SK-N-SH (cell line): Measurements from ENCODE around the gene S100A7. TPM values are rescaled to one million over a fixed set of nuclear protein-coding genes. Genes with fewer than 3 reads are reported as not detected.

Experiments
- CTCF ChIA-PET: fragments of 300-600, 350-600 bp; formaldehyde crosslinking; extraction: SDS; loops from one replicate; lab custom pipeline; 2021; lab: Yijun Ruan, JAX
- POLR2A ChIA-PET: fragments of 350-600 bp; sonication (Branson Sonifier 250); formaldehyde crosslinking; extraction: SDS; loops from one replicate; lab custom pipeline; 2020; ENCODE audit warnings: antibody characterized with exemption, inconsistent platforms; lab: Yijun Ruan, JAX
- DNase-seq: peaks from one replicate; pipeline ENCODE4 v3.0.0; 2012
- H2AFZ ChIP-seq: fragments of 200-600 bp; sonication (generic); 2 replicates; pipeline ENCODE4 v1.8.1; 2016; ENCODE audit warnings: antibody characterized with exemption, mild to moderate bottlenecking, low read depth
- H3F3A ChIP-seq: fragments of 200-600 bp; sonication (generic); replicated peaks from 2 replicates; pipeline ENCODE3; 2016; ENCODE audit warnings: antibody characterized with exemption, mild to moderate bottlenecking; ENCODE audit not compliant: insufficient read depth
- H3K27ac ChIP-seq, 2 experiments: fragments of 200-500 bp in 1 of 2; fragments of 200-600 bp in 1 of 2; sonication (Bioruptor generic) in 1 of 2; sonication (generic), shearing (Covaris generic) in 1 of 2; 2 replicates each; pipeline versions ENCODE4 v1.5.1 to v1.6.1; 2014 to 2016; ENCODE audit warnings: low read depth in 2 of 2, inconsistent platforms in 1 of 2, low read length in 1 of 2, mild to moderate bottlenecking in 1 of 2, mixed read lengths in 1 of 2
- H3K27me3 ChIP-seq: fragments of 200-600 bp; sonication (generic), shearing (Covaris generic); 2 replicates; pipeline ENCODE4 v1.6.1; 2016; ENCODE audit warnings: mixed run types; ENCODE audit not compliant: insufficient read depth
- H3K36me3 ChIP-seq, 2 experiments: fragments of 200-500 bp in 1 of 2; fragments of 200-600 bp in 1 of 2; sonication (Bioruptor generic) in 1 of 2; sonication (generic) in 1 of 2; replicated peaks in 1 of 2; 2 replicates each; pipeline versions ENCODE3 to v1.5.1; 2014 to 2016; ENCODE audit warnings: low read length in 1 of 2, mild to moderate bottlenecking in 1 of 2; ENCODE audit not compliant: insufficient read depth in 2 of 2, control insufficient read depth in 1 of 2
- H3K4me1 ChIP-seq, 2 experiments: fragments of 200-500 bp in 1 of 2; fragments of 200-600 bp in 1 of 2; sonication (Bioruptor generic) in 1 of 2; sonication (generic), shearing (Covaris generic) in 1 of 2; 2 replicates each; pipeline versions ENCODE4 v1.5.1 to v1.6.1; 2014 to 2016; ENCODE audit warnings: low read depth in 1 of 2, low read length in 1 of 2, mixed run types in 1 of 2; ENCODE audit not compliant: insufficient read depth in 2 of 2, control insufficient read depth in 1 of 2
- H3K4me2 ChIP-seq: fragments of 200-600 bp; sonication (generic), shearing (Covaris generic); 2 replicates; pipeline ENCODE4 v1.6.1; 2017; ENCODE audit warnings: mixed run types
- H3K4me3 ChIP-seq, 2 experiments: fragments of 200-500 bp in 1 of 2; fragments of 200-600 bp in 1 of 2; sonication (Bioruptor generic) in 1 of 2; sonication (generic), shearing (Covaris generic) in 1 of 2; 2 replicates each; pipeline versions ENCODE4 v1.5.1 to v1.8.1; 2014 to 2016; ENCODE audit warnings: low read depth in 2 of 2, inconsistent platforms in 1 of 2, low read length in 1 of 2, mild to moderate bottlenecking in 1 of 2, mixed read lengths in 1 of 2, moderate library complexity in 1 of 2
- H3K79me2 ChIP-seq: fragments of 200-600 bp; sonication (generic); 2 replicates; pipeline ENCODE4 v1.8.1; 2017; ENCODE audit warnings: mild to moderate bottlenecking; ENCODE audit not compliant: insufficient read depth
- H3K9ac ChIP-seq: fragments of 200-600 bp; sonication (generic); 2 replicates; pipeline ENCODE4 v1.6.1; 2017; ENCODE audit warnings: mixed run types
- H3K9me2 ChIP-seq: fragments of 200-600 bp; sonication (generic); 2 replicates; pipeline ENCODE4 v1.6.1; 2017; ENCODE audit warnings: mixed run types
- H3K9me3 ChIP-seq: fragments of 200-600 bp; sonication (generic); 2 replicates; pipeline ENCODE4 v1.6.1; 2017; ENCODE audit warnings: mixed run types, mild to moderate bottlenecking, moderate library complexity
- H4K20me1 ChIP-seq: fragments of 200-600 bp; sonication (generic); 2 replicates; pipeline ENCODE4 v1.6.1; 2017; ENCODE audit warnings: mild to moderate bottlenecking, mixed run types; ENCODE audit not compliant: insufficient read depth
- ELF1 ChIP-seq: IDR thresholded peaks from 2 replicates; pipeline ENCODE4 v1.4.0; 2012
- FOSL2 ChIP-seq: IDR thresholded peaks from 2 replicates; pipeline ENCODE4 v1.4.0; 2012; ENCODE audit warnings: low read depth, mild to moderate bottlenecking, moderate library complexity, borderline replicate concordance
- GATA2 ChIP-seq: sonication (generic); formaldehyde crosslinking; IDR thresholded peaks from 2 replicates; pipeline ENCODE4 v1.5.0; 2020; ENCODE audit warnings: mild to moderate bottlenecking, missing genetic modification reagents
- MXI1 ChIP-seq: IDR thresholded peaks from 2 replicates; pipeline ENCODE4 v1.6.1; 2012; ENCODE audit warnings: mild to moderate bottlenecking, low read depth, low read length, improper control_type of control experiment
- NFIC ChIP-seq: IDR thresholded peaks from 2 replicates; pipeline ENCODE4 v1.4.0; 2012; ENCODE audit warnings: borderline replicate concordance
- NRF1 ChIP-seq: IDR thresholded peaks from 2 replicates; pipeline ENCODE4 v1.6.1; 2012; ENCODE audit warnings: low read depth, mild to moderate bottlenecking, low read length
- POLR2AphosphoS5 ChIP-seq: IDR thresholded peaks from 2 replicates; pipeline ENCODE4 v1.6.1; 2012; ENCODE audit warnings: low read depth, low read length
- RAD21 ChIP-seq: IDR thresholded peaks from 2 replicates; pipeline ENCODE4 v1.6.1; 2012; ENCODE audit warnings: mild to moderate bottlenecking, low read length
- SMC3 ChIP-seq: IDR thresholded peaks from 2 replicates; pipeline ENCODE4 v1.6.1; 2012; ENCODE audit warnings: low read depth, low read length, improper control_type of control experiment
- WGBS: methylation state at CpG from one replicate; pipeline ENCODE4 v1.1.6; 2017; ENCODE audit warnings: low lambda C conversion rate; 5-methylcytosine and 5-hydroxymethylcytosine counted together
- polyA plus RNA-seq, 3 experiments: library from polyadenylated mRNA; depleted of rRNA; stranded (reverse); fragments of >200 nt; gene quantifications; 2 replicates each; pipeline ENCODE4 v1.2.3, GENCODE V29; 2012
- TF ChIP-seq, protein P1 (sequence below): fragments of 200-600 bp; sonication (generic); IDR thresholded peaks from 2 replicates; pipeline ENCODE4 v1.6.1; 2017; ENCODE audit warnings: antibody characterized with exemption, mild to moderate bottlenecking, moderate library complexity
- TF ChIP-seq, protein P2 (sequence below): IDR thresholded peaks from 2 replicates; pipeline ENCODE4 v1.4.0; 2012; ENCODE audit warnings: low read depth

Gene S100A7
- polyA plus RNA-seq (2012; rRNA removed) = not detected in 2 replicates
- polyA plus RNA-seq (2012; cell fraction: cytosol; rRNA removed) = not detected in 2 replicates
- not detected in 2 replicates for polyA plus RNA-seq (2012; cell fraction: nucleus; rRNA removed)

DNA sequence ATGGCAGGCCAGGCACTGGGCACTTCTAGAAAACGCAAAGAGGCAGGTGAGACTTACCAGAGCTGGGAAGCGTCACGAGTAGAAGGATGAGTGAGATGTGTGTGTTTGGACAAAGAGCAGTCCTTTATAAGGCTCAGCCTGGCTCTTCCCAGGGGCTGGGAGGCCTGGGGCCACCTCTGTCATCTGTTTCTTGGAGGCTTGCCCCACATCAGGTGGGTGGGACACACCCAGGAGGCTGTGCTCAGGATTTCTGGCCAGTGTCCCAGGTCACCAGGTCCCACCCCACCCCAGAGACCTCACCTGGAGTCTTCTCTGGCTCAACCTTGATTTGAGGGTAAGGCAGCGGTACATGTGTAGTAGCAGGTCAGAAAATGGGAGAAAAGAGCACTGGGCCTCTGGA lies at the start of gene S100A7:
Gene S100A7, minus strand, starts transcription at position 101 of the 400 bp plus-strand sequence. CDS start 1,638 bp downstream, outside the sequence.
- Histone ChIP-seq H4K20me1 (no peaks in the 10 kb centered on the region), H3K79me2 (no peaks in the 10 kb centered on the region), H3K36me3 (no peaks in the 10 kb centered on the region), H3F3A (no peaks in the 10 kb centered on the region), H3K4me2 (no peak within 1 kb of the TSS), H3K27ac (no peak within 1 kb of the TSS), H2AFZ (no peak within 1 kb of the TSS), H3K9me3 (no peaks in the 10 kb centered on the region), H3K9ac (no peak within 1 kb of the TSS), H3K9me2 (no peaks in the 10 kb centered on the region), H3K4me3 (no peak within 1 kb of the TSS)
- ChIA-PET POLR2A (no interaction called here), CTCF (no interaction called here)
- DNase-seq = no peak
- TF ChIP-seq FOSL2 (no peak), MXI1 (no peak), POLR2AphosphoS5 (no peak), GATA2 (CRISPR knock-in tag) (no peak)
- TF ChIP-seq, all 33 proteins: peak for 0
- peaks cover 25% of the 10 kb centered on the region; the same call in 1 of the 2 replicates for H3K27me3 ChIP-seq
- peaks cover 0 to 2% of the 10 kb centered on the region in 2 experiments; a peak in 1 of 4 replicates for H3K4me1 ChIP-seq
- WGBS = 33% methylated on average over 4 of the region's 4 CpGs

DNA sequence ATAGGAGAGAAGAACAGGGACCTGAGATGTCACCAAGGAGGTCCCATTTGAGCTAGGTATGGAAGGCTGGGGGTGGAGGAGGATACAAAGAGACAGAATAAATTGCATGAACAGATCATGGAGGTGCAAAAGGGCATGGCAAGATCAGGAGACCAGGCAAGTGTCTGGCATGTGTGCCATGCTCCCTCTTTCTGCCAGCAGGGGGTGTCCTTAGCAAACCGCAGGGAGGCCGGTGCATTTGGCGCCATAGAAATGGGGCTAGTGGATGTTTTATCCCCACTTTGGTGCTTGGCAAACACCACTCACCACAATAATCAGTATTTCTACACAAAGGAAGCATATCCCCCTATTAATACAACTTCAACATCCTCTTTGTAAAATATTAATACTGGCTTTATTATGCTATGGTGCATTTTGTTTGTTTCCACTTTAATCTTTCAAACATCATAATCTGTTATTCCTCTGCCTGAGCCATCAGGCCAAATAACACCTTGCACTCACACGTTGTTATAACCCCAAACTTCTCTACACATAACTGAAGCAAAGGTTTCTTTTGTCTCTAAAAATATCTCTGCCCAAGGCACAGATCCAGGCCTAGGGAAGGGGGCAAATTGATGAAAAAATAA lies 49.4 kb upstream of the S100A7 start:
- Histone ChIP-seq H3K4me2 (no peak overlapping the region), H3K27me3 (no peaks in the 10 kb centered on the region), H3K4me3 (no peak overlapping the region; a peak in 1 of 4 replicates), H3K9me3 (no peaks in the 10 kb centered on the region), H3K27ac (no peak overlapping the region), H4K20me1 (no peaks in the 10 kb centered on the region), H3K9ac (no peak overlapping the region), H3F3A (peaks cover 26% of the 10 kb centered on the region), H2AFZ (peak overlapping the region; percentile 64; the same call in 1 of the 2 replicates), H3K9me2 (no peaks in the 10 kb centered on the region), H3K36me3 (no peaks in the 10 kb centered on the region), H3K4me1 (peaks cover 4 to 20% of the 10 kb centered on the region in 2 experiments; a peak in 3 of 4 replicates), H3K79me2 (no peaks in the 10 kb centered on the region)
- ChIA-PET POLR2A (interaction anchor here (0.8 kb wide), 1 partner anchor 124 kb away, joined by 3 read pairs; the partner anchor contains the start of gene CHTOP), CTCF (interaction anchor here (0.7 to 18.0 kb wide), 36 partner anchors 8 to 245 kb away, joined by 3 to 283 read pairs (median 6); partner anchors contain the start of genes CHTOP, PGLYRP4, S100A14 and S100A16)
- peak; percentile 73 for DNase-seq
- 63% methylated on average over 3 of the region's 4 CpGs for WGBS
- TF ChIP-seq ELF1 (no peak), RAD21 (peak; percentile 75), NRF1 (no peak), NFIC (no peak), SMC3 (peak; percentile 56)
- TF ChIP-seq, protein P1, sequence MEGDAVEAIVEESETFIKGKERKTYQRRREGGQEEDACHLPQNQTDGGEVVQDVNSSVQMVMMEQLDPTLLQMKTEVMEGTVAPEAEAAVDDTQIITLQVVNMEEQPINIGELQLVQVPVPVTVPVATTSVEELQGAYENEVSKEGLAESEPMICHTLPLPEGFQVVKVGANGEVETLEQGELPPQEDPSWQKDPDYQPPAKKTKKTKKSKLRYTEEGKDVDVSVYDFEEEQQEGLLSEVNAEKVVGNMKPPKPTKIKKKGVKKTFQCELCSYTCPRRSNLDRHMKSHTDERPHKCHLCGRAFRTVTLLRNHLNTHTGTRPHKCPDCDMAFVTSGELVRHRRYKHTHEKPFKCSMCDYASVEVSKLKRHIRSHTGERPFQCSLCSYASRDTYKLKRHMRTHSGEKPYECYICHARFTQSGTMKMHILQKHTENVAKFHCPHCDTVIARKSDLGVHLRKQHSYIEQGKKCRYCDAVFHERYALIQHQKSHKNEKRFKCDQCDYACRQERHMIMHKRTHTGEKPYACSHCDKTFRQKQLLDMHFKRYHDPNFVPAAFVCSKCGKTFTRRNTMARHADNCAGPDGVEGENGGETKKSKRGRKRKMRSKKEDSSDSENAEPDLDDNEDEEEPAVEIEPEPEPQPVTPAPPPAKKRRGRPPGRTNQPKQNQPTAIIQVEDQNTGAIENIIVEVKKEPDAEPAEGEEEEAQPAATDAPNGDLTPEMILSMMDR = peak; percentile 74
- TF ChIP-seq, protein P2, sequence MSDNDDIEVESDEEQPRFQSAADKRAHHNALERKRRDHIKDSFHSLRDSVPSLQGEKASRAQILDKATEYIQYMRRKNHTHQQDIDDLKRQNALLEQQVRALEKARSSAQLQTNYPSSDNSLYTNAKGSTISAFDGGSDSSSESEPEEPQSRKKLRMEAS = 0 out of 2 replicates have a peak, but pooled peaks have one; percentile 39
